RPMI7951 (cell line): ENCODE measurements around the gene KLHL8. TPM values are rescaled to one million over a fixed set of nuclear protein-coding genes. Genes with fewer than 3 reads are reported as not detected.
"Not testable (repeated sequence)": the region's sequence is repeated elsewhere in the genome, so short reads cannot be mapped to it uniquely, and the experiment has no call there.

ENCODE experiments used
- DNase-seq: peaks from one replicate; pipeline ENCODE4 v3.0.0-alpha.2; 2012; ENCODE audit warnings: low read depth
- total RNA-seq: library from RNA; depleted of rRNA; stranded (reverse); fragments of >200 nt; shearing (Covaris generic); gene quantifications from 2 replicates; pipeline ENCODE4 v1.2.3, GENCODE V29; 2014

KLHL8 gene
- total RNA-seq, 1 experiment from 2014 or later = 6.2 TPM

GRCh38 chr4:87179751-87180150 is 40.7 kb downstream of the KLHL8 start:
- DNase-seq = peak; percentile 22

GRCh38 chr4:87174672-87175071 is 45.7 kb downstream of the KLHL8 start:
- DNase-seq = no peak

GRCh38 chr4:87171944-87172343 is 48.5 kb downstream of the KLHL8 start:
- no peak for DNase-seq

GRCh38 chr4:87166296-87166854 is 54.0 kb downstream of the KLHL8 start:
- no peak for DNase-seq

- no peak for DNase-seq
Measured at GRCh38 chr4:87165892-87166291, 54.5 kb downstream of the KLHL8 start.

- DNase-seq = peak; percentile 5
Measured at GRCh38 chr4:87153078-87153870, 67.1 kb downstream of the KLHL8 start.

GRCh38 chr4:87152310-87153041 is 67.9 kb downstream of the KLHL8 start:
- no peak for DNase-seq

- DNase-seq = no peak
Measured at GRCh38 chr4:87151730-87152129, 68.7 kb downstream of the KLHL8 start.

- DNase-seq = peak; percentile 68
Measured at GRCh38 chr4:87150498-87151261, 69.7 kb downstream of the KLHL8 start.

GRCh38 chr4:87147116-87147515 is 73.3 kb downstream of the KLHL8 start:
- DNase-seq = no peak

- DNase-seq = not testable (repeated sequence)
Measured at GRCh38 chr4:87145934-87146333, 74.5 kb downstream of the KLHL8 start.

GRCh38 chr4:87144356-87144755 is 76.1 kb downstream of the KLHL8 start:
- DNase-seq = no peak

- no peak for DNase-seq
Measured at GRCh38 chr4:87141428-87141827, 79.0 kb downstream of the KLHL8 start.

GRCh38 chr4:87134122-87134521 is 86.3 kb downstream of the KLHL8 start:
- no peak for DNase-seq

- no peak for DNase-seq
Measured at GRCh38 chr4:87133183-87133582, 87.2 kb downstream of the KLHL8 start.

- no peak for DNase-seq
Measured at GRCh38 chr4:87132035-87132434, 88.4 kb downstream of the KLHL8 start.

GRCh38 chr4:87130985-87131703 is 89.3 kb downstream of the KLHL8 start:
- no peak for DNase-seq

GRCh38 chr4:87129681-87130080 is 90.7 kb downstream of the KLHL8 start:
- no peak for DNase-seq

- no peak for DNase-seq
Measured at GRCh38 chr4:87128006-87128705, 92.3 kb downstream of the KLHL8 start.

GRCh38 chr4:87126056-87126455 is 94.4 kb downstream of the KLHL8 start:
- no peak for DNase-seq

GRCh38 chr4:87122252-87122651 is 98.2 kb downstream of the KLHL8 start:
- DNase-seq = no peak
